ENCODE results near the gene NHLRC4. TPM values are rescaled to one million over a fixed set of nuclear protein-coding genes. Genes with fewer than 3 reads are reported as not detected.

The NHLRC4 gene
- total and polyA plus RNA-seq, 2 donors (not counting 1 experiment from before 2014, with no cell fraction given): 2.2 to 4.2 TPM

GRCh38 chr16:561957-562938 lies 4.6 kb upstream of the NHLRC4 start:
- Histone ChIP-seq H2AFZ (ENCODE audit: insufficient read depth, low read depth, low read length, poor library complexity, severe bottlenecking) (no peak overlapping the region), H4K20me1 (ENCODE audit: control insufficient read depth, insufficient read depth, low read length, poor library complexity, severe bottlenecking) (no peaks in the 10 kb centered on the region), H3K27ac (ENCODE audit: low read length in 2 of 2) (no peak overlapping the region), H3K4me1 (ENCODE audit: control insufficient read depth in 2 of 2, insufficient read depth in 2 of 2, low read length in 2 of 2) (peaks cover 19% of the 10 kb centered on the region in 2 donors), H3K27me3 (replicated peaks in 1 of 4; ENCODE audit: control extremely low read depth in 1 of 4, control insufficient read depth in 3 of 4, insufficient read depth in 4 of 4, low read length in 3 of 4) (peaks cover 0 to 34% (median 10%) of the 10 kb centered on the region in 4 experiments), H3K9me3 (ENCODE audit: control extremely low read depth in 1 of 3, control insufficient read depth in 2 of 3, insufficient read depth in 1 of 3, low read length in 2 of 3) (peaks cover 0 to 7% (median 0%) of the 10 kb centered on the region in 3 donors), H3K9ac (ENCODE audit: low read length) (no peak overlapping the region), H3K79me2 (ENCODE audit: control insufficient read depth, insufficient read depth, low read length) (peaks cover 9% of the 10 kb centered on the region), H3K4me3 (ENCODE audit: control extremely low read depth in 1 of 5, extremely low read depth in 1 of 5, insufficient read depth in 1 of 5, low read depth in 2 of 5, low read length in 4 of 5) (no peak overlapping the region), H3K4me2 (replicated peaks; ENCODE audit: low read depth, low read length, poor library complexity, severe bottlenecking) (no peak overlapping the region), H3K36me3 (replicated peaks in 1 of 2; ENCODE audit: control extremely low read depth in 1 of 2, control insufficient read depth in 1 of 2, extremely low read depth in 1 of 2, insufficient read depth in 2 of 2, low read length in 1 of 2) (no peaks in the 10 kb centered on the region)
- Mint-ChIP-seq H3K27ac (peak overlapping the region; percentile 67), H3K4me3 (peak overlapping the region; percentile 57), H3K27me3 (peaks cover 10% of the 10 kb centered on the region), H3K9me3 (ENCODE audit: insufficient read depth) (no peaks in the 10 kb centered on the region), H3K4me1 (peaks cover 13% of the 10 kb centered on the region)
- ChIA-PET POLR2A (no interaction called here), CTCF (no interaction called here)
- WGBS (ENCODE audit: insufficient coverage): 93% methylated on average over 37 of the region's 43 CpGs
- ATAC-seq (ENCODE audit: low read depth) (no peak), DNase-seq (no peak)
- TF ChIP-seq EZH2 (IDR thresholded peaks at IDR 0.05; ENCODE audit: borderline replicate concordance, insufficient read depth, low read depth, low read length, poor library complexity, severe bottlenecking) (no peak), CTCF (IDR thresholded peaks at IDR 0.05) (no peak)
- intact Hi-C loops (cut with micrococcal nuclease): no loop called here

- WGBS (ENCODE audit: insufficient coverage): 85% methylated on average over 30 of the region's 30 CpGs
- DNase-seq (no peak), ATAC-seq (ENCODE audit: low read depth) (no peak)
- Histone ChIP-seq H2AFZ (ENCODE audit: insufficient read depth, low read depth, low read length, poor library complexity, severe bottlenecking) (no peak overlapping the region), H3K9me3 (ENCODE audit: control extremely low read depth in 1 of 3, control insufficient read depth in 2 of 3, insufficient read depth in 1 of 3, low read length in 2 of 3) (peaks cover 0 to 7% (median 0%) of the 10 kb centered on the region in 3 donors), H3K4me3 (ENCODE audit: control extremely low read depth in 1 of 5, extremely low read depth in 1 of 5, insufficient read depth in 1 of 5, low read depth in 2 of 5, low read length in 4 of 5) (no peak overlapping the region), H3K27me3 (replicated peaks in 1 of 4; ENCODE audit: control extremely low read depth in 1 of 4, control insufficient read depth in 3 of 4, insufficient read depth in 4 of 4, low read length in 3 of 4) (peaks cover 0 to 30% (median 10%) of the 10 kb centered on the region in 4 experiments), H3K79me2 (ENCODE audit: control insufficient read depth, insufficient read depth, low read length) (peaks cover 16% of the 10 kb centered on the region), H3K36me3 (replicated peaks in 1 of 2; ENCODE audit: control extremely low read depth in 1 of 2, control insufficient read depth in 1 of 2, extremely low read depth in 1 of 2, insufficient read depth in 2 of 2, low read length in 1 of 2) (no peaks in the 10 kb centered on the region), H3K4me2 (replicated peaks; ENCODE audit: low read depth, low read length, poor library complexity, severe bottlenecking) (no peak overlapping the region), H4K20me1 (ENCODE audit: control insufficient read depth, insufficient read depth, low read length, poor library complexity, severe bottlenecking) (no peaks in the 10 kb centered on the region), H3K9ac (ENCODE audit: low read length) (no peak overlapping the region), H3K27ac (ENCODE audit: low read length in 2 of 2) (no peak overlapping the region), H3K4me1 (ENCODE audit: control insufficient read depth in 2 of 2, insufficient read depth in 2 of 2, low read length in 2 of 2) (peaks cover 23 to 28% of the 10 kb centered on the region in 2 donors)
- Mint-ChIP-seq H3K4me3 (no peak overlapping the region), H3K9me3 (ENCODE audit: insufficient read depth) (no peaks in the 10 kb centered on the region), H3K27ac (no peak overlapping the region), H3K27me3 (peaks cover 10% of the 10 kb centered on the region), H3K4me1 (peaks cover 14% of the 10 kb centered on the region)
- CTCF ChIA-PET: no interaction called here
- intact Hi-C loops (cut with micrococcal nuclease): no loop called here
- POLR2A ChIA-PET: no interaction called here
- TF ChIP-seq CTCF (IDR thresholded peaks at IDR 0.05): no peak
- TF ChIP-seq EZH2 (IDR thresholded peaks at IDR 0.05; ENCODE audit: borderline replicate concordance, insufficient read depth, low read depth, low read length, poor library complexity, severe bottlenecking): no peak
These were observed 3.6 kb upstream of the NHLRC4 start for GRCh38 chr16:563072-563644.
